LNCAP (cell line): ENCODE measurements around the gene RAB15.

Experiments used
- CTCF ChIP-seq: fragments of 450-650 bp; IDR thresholded peaks from 2 replicates; pipeline ENCODE4 v1.5.1; 2017; ENCODE audit warnings: mild to moderate bottlenecking

RAB15 gene

DNA sequence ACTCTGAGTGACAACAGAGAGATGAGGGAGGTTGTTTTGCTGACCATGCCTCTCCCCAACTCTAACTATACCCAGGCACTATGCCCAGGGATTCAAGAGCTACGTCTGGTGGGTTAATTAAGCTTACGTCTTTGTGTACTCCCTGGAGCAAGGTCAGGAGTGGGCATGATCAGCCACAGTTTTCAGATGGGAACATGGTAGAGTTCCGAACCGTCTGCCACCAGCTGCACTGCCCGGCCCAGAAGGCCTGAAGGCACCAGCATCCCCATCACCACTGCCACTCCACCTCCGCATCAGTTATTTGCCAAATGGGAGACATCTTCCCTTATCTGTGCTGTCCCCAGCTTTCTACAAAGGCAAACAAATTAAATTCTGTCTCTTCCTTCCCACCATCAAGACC lies 18.5 kb downstream of the RAB15 start:
- TF ChIP-seq CTCF: no peak

DNA sequence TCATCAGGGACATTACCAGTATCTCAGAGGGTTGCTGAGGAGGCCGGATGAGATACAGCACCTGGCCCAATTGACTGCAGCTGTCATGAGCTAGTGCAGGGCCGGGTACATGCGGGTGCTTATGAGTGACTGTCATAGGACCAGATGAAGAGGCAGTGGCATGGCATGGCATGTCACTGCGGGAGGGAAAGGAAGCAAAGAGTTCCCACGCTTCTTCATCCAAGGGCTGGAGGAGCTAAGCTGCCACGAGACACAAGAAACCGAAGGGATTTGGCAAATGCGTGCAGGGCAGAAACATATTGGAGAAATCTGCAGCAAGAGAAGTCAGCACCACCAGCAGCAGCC lies 18.9 kb downstream of the RAB15 start:
- no peak for TF ChIP-seq CTCF

GRCh38 chr14:64952598-64953309 lies 19.4 kb downstream of the RAB15 start:
- no peak for TF ChIP-seq CTCF

DNA sequence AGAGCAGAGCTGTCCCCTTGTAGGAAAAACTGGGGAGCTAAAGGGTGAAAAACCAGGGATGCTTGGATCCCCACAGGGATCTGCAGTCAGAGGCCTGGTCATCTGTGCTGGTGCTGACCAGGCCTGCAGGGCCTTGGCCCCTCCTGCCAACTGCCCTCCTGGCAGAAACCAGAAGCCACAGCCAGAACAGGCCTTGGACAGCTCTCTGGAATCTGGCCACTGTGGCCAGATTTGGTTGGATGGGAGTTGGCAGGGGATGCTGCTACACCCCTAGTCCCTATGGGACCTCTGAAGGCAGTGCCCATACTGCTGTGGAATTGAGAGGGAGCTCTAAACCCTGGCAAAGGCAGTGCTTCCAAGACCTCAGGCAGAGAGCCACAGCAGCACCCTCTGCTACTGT lies 20.4 kb downstream of the RAB15 start:
- no peak for TF ChIP-seq CTCF

- no peak for TF ChIP-seq CTCF
Measured at GRCh38 chr14:64951291-64951690, 20.8 kb downstream of the RAB15 start.

DNA sequence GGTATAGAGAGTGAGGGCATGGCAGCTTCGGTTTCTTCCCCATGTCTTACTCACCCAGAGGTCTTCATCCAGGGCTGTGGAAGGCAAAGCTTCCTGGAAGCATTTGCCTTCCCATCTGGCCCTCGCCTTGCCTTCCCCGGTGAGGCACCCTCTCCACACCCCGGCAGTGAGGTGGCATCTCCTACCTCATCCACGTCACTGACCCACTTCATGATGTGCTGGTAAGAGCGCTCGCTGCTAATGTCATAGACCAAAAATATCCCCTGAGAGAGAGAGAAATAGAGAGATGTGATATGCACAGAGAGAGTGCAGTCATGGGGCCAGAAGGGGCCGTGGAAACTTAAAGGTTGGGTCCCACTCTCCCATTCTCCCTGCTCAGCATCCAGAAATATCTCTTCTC lies 21.2 kb downstream of the RAB15 start:
- TF ChIP-seq CTCF: no peak

GRCh38 chr14:64948612-64949210 lies 23.4 kb downstream of the RAB15 start:
- no peak for TF ChIP-seq CTCF
